ENCODE results near the gene INPPL1.

- no peak for TF ChIP-seq POLR2AphosphoS5 (IDR thresholded peaks at IDR 0.05)
- no peak for TF ChIP-seq POLR2A (IDR thresholded peaks at IDR 0.05)
These were observed 33.9 kb upstream of the INPPL1 start for GRCh38 chr11:72190631-72191071.

Measured in prostate gland (tissue), 1 donor.